Smooth muscle cell (in vitro differentiated cells): ENCODE measurements around the gene FDX2. TPM values are rescaled to one million over a fixed set of nuclear protein-coding genes. Genes with fewer than 3 reads are reported as not detected.

Experiments
- DNase-seq: peaks from one replicate; lab custom pipeline; 2025; ENCODE audit not compliant: unreplicated experiment; lab: John Stamatoyannopoulos, UW
- H2AFZ ChIP-seq: fragments of 200-600 bp; sonication (generic); 2 replicates; pipeline ENCODE4 v1.6.0; 2016; ENCODE audit warnings: antibody characterized with exemption, low read depth, mild to moderate bottlenecking
- H3F3A ChIP-seq: fragments of 200-600 bp; sonication (generic); 2 replicates; pipeline ENCODE4 v1.6.0; 2017; ENCODE audit warnings: antibody characterized with exemption, low read depth
- H3K27ac ChIP-seq: fragments of 200-600 bp; sonication (generic); 2 replicates; pipeline ENCODE4 v1.5.1; 2016; ENCODE audit warnings: low read depth, mild to moderate bottlenecking
- H3K27me3 ChIP-seq: fragments of 200-600 bp; sonication (generic); 2 replicates; pipeline ENCODE4 v1.6.1; 2016; ENCODE audit warnings: low read depth, mild to moderate bottlenecking
- H3K36me3 ChIP-seq: fragments of 200-600 bp; sonication (generic); 2 replicates; pipeline ENCODE4 v1.5.1; 2016; ENCODE audit warnings: low read depth
- H3K4me1 ChIP-seq: fragments of 200-600 bp; sonication (generic); 2 replicates; pipeline ENCODE4 v1.5.1; 2016; ENCODE audit warnings: low read depth
- H3K4me2 ChIP-seq: fragments of 200-600 bp; sonication (generic); 2 replicates; pipeline ENCODE4 v1.6.0; 2016; ENCODE audit warnings: mild to moderate bottlenecking
- H3K4me3 ChIP-seq: fragments of 200-600 bp; sonication (generic); 2 replicates; pipeline ENCODE4 v1.5.1; 2016; ENCODE audit warnings: mild to moderate bottlenecking
- H3K79me2 ChIP-seq: fragments of 200-600 bp; sonication (generic); 2 replicates; pipeline ENCODE4 v1.6.0; 2016; ENCODE audit warnings: low read depth, mild to moderate bottlenecking
- H3K9ac ChIP-seq: fragments of 200-600 bp; sonication (generic); 2 replicates; pipeline ENCODE4 v1.6.0; 2016; ENCODE audit warnings: low read depth
- H3K9me3 ChIP-seq: fragments of 200-600 bp; sonication (generic); replicated peaks from 2 replicates; pipeline ENCODE4 v1.5.1; 2016; ENCODE audit warnings: low read depth
- H4K20me1 ChIP-seq: fragments of 200-600 bp; sonication (generic); 2 replicates; pipeline ENCODE4 v1.6.0; 2016; ENCODE audit warnings: low read depth
- WGBS: methylation state at CpG from one replicate; pipeline ENCODE4 v1.1.7; 2016; ENCODE audit warnings: low lambda C conversion rate; 5-methylcytosine and 5-hydroxymethylcytosine counted together
- polyA plus RNA-seq: library from polyadenylated mRNA; unstranded; fragments of >200 nt; fragmentation: Nextera tagmentation; extraction: Ambion mirVana; gene quantifications from 2 replicates; pipeline ENCODE4 v1.2.1, GENCODE V29; 2016
- total RNA-seq: library from RNA; depleted of rRNA; stranded (reverse); fragments of >200 nt; gene quantifications from 2 replicates; pipeline ENCODE4 v1.2.3, GENCODE V29; 2014
- TF ChIP-seq, protein P1 (sequence below): fragments of 200-600 bp; sonication (generic); IDR thresholded peaks from 2 replicates; pipeline ENCODE4 v1.5.1; 2017; ENCODE audit warnings: borderline replicate concordance, mild to moderate bottlenecking, antibody characterized with exemption; ENCODE audit not compliant: insufficient read depth, poor library complexity, severe bottlenecking

Gene FDX2
- total and polyA plus RNA-seq, 2 experiments from 2014 or later: 15.3 to 39.1 TPM

DNA sequence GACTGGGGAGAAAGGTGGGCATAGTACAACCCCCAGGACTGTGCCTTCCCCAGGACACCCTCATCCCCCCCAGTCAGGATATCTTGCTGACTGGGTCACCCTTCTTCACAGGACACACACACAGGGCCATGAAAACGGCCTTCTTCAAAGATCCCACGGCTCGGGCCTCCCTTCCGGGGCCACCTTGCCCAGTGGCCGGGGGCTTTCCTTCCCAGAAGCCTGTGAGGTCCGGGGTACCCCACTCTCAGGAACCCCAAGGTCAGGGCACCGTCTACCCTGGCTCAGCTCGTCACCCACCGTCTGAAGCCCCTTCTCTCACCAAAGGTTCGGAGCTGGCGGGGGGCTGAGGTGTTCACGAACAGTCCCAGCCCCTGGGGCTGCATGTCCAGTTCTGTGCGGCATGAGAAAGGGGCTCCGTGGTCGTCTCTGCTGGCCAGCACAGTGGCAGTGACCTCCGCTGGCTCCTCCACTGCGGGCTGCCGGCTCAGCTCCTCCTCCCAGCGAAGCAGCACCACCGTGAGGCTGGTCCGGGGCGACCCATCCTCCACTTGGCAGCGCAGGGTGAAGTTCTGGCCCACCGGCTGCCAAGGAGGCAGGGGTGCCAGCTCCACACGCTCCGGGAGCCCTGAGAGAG is 19.7 kb upstream of the FDX2 start:
- peaks cover 22% of the 10 kb centered on the region for H4K20me1 ChIP-seq
- peak overlapping the region; percentile 92 for H3K4me3 ChIP-seq
- H3K4me1 ChIP-seq: peaks cover 8% of the 10 kb centered on the region
- H3K79me2 ChIP-seq: peaks cover 24% of the 10 kb centered on the region
- no peak overlapping the region for H2AFZ ChIP-seq
- H3K36me3 ChIP-seq: no peaks in the 10 kb centered on the region
- H3K27ac ChIP-seq: no peak overlapping the region
- no peak for DNase-seq
- TF ChIP-seq, protein P1, sequence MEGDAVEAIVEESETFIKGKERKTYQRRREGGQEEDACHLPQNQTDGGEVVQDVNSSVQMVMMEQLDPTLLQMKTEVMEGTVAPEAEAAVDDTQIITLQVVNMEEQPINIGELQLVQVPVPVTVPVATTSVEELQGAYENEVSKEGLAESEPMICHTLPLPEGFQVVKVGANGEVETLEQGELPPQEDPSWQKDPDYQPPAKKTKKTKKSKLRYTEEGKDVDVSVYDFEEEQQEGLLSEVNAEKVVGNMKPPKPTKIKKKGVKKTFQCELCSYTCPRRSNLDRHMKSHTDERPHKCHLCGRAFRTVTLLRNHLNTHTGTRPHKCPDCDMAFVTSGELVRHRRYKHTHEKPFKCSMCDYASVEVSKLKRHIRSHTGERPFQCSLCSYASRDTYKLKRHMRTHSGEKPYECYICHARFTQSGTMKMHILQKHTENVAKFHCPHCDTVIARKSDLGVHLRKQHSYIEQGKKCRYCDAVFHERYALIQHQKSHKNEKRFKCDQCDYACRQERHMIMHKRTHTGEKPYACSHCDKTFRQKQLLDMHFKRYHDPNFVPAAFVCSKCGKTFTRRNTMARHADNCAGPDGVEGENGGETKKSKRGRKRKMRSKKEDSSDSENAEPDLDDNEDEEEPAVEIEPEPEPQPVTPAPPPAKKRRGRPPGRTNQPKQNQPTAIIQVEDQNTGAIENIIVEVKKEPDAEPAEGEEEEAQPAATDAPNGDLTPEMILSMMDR: no peak
- H3K9ac ChIP-seq: no peak overlapping the region
- WGBS: 76% methylated on average over 26 of the region's 26 CpGs
- peak overlapping the region; percentile 91 for H3K4me2 ChIP-seq
- no peaks in the 10 kb centered on the region for H3K27me3 ChIP-seq
- no peaks in the 10 kb centered on the region for H3F3A ChIP-seq
- no peaks in the 10 kb centered on the region for H3K9me3 ChIP-seq

DNA sequence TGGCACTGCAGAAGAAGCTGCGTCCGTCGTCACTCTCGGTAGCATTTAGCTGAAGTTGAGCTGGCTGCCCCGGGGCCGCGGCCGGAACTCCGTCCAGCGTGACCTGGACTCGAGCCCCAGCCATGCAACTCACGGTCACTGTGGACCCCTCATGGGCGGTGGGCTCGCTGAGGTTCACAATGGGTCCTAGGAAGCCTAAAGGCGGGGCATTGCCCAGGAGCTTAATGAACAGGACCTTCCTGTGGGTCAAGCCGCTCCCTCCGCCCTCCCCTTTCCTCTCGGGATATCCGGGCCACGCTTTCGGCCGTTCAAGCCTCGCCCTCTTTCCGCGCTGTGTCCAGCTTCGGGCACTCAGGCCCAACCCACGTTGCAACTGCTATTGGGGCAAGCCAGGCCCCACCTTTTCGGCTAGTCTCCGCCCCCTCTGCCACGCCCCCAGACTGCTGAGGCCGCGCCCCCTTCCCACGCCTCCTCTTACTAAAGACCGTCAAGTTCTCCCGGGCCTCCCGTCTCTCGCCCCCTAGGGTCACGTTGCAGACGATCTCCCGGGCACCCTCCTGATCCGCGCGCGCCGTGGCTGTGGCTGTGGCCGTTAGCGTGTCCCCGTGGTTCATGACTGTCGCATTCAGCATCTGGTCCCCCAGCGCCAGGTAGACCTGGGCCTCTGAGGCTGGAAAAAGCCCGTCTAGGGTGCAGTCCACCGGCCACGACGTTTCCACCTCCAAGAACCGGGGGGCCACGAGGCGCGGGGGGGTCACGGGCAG is 19.0 kb upstream of the FDX2 start:
- Histone ChIP-seq H3K27ac (no peak overlapping the region), H3K9ac (no peak overlapping the region), H3K4me3 (peak overlapping the region; percentile 92), H3K79me2 (peaks cover 26% of the 10 kb centered on the region), H3K36me3 (no peaks in the 10 kb centered on the region), H2AFZ (no peak overlapping the region), H4K20me1 (peaks cover 29% of the 10 kb centered on the region), H3K27me3 (no peaks in the 10 kb centered on the region), H3K4me1 (peaks cover 8% of the 10 kb centered on the region), H3F3A (no peaks in the 10 kb centered on the region), H3K9me3 (no peaks in the 10 kb centered on the region), H3K4me2 (peak overlapping the region; percentile 91)
- TF ChIP-seq, protein P1: no peak
- WGBS: 9% methylated on average over 48 of the region's 59 CpGs
- DNase-seq: peak; percentile 92

DNA sequence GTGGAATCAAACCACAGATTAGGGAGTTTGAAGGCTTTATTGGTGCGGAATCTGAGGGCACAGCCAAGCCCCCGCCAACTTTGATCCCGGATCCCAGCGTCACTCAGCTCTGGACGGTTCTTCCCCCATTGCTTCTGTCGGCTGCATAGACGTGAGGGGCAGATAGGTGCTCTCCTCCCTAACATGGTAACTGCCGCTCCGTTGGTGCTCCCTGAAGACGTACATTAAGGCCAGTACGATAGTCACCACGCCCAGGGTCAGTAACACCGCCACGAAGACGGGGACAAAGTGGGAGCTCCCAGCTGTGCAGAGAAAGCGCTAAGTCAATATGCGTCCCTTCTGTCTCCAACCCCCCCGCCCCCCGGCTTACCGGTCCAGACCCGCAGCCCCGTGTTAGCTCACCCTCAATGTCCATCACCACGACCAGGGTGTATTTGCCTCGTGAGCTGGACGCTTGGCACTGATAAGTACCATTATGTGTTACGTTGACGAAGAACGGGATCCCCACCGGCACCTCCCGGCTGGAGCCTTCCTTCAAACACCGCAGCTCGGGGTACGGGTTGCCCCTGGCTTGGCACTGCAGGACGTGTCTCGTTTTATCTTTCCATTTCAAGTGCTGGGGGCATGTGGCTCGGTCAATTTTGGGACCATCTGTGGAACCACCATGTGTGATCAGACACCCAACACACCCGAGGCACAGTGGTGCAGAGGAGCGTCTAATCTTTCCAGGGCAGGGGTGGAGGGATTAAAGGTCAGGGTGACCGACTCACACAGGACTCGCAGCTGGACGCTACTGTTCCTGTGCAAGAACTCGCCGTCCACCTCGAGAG is 18.2 kb upstream of the FDX2 start:
- TF ChIP-seq, protein P1: no peak
- Histone ChIP-seq H3K36me3 (no peaks in the 10 kb centered on the region), H3K9ac (no peak overlapping the region), H3F3A (no peaks in the 10 kb centered on the region), H2AFZ (no peak overlapping the region), H3K79me2 (peaks cover 26% of the 10 kb centered on the region), H3K9me3 (no peaks in the 10 kb centered on the region), H3K27me3 (no peaks in the 10 kb centered on the region), H3K27ac (no peak overlapping the region), H3K4me3 (peak overlapping the region; percentile 92), H3K4me2 (peak overlapping the region; percentile 91), H3K4me1 (peaks cover 8% of the 10 kb centered on the region), H4K20me1 (peaks cover 35% of the 10 kb centered on the region)
- 3% methylated on average over 40 of the region's 44 CpGs for WGBS
- no peak for DNase-seq
